Panc1 (cell line): ENCODE results near the gene GATAD2B. TPM values are rescaled to one million over a fixed set of nuclear protein-coding genes. Genes with fewer than 3 reads are reported as not detected.

ENCODE experiments used
- ATAC-seq: fragments of 200-7000 bp; cut with Tn5 transposase; 2 replicates; pipeline ENCODE4 v1.9.1; 2020; ENCODE audit warnings: mild to moderate bottlenecking, moderate library complexity
- BruUV-seq: library from RNA; stranded (reverse); fragments of 400-500 nt; replicated peaks from 2 replicates; lab custom pipeline; 2021; lab: Mats Ljungman, UMichigan
- CTCF ChIA-PET: fragments of 300-600 bp; sonication (Branson Sonifier 250); formaldehyde crosslinking; loops from one replicate; lab custom pipeline; 2022; ENCODE audit warnings: antibody characterized with exemption; lab: Charles Lee
- POLR2A ChIA-PET: fragments of 300-600 bp; sonication (Branson Sonifier 250); formaldehyde crosslinking; loops from one replicate; lab custom pipeline; 2022; ENCODE audit warnings: antibody characterized with exemption; lab: Charles Lee
- DNase-seq: peaks from one replicate; pipeline ENCODE4 v3.0.0-alpha.2; 2010; ENCODE audit warnings: low read depth, low spot score
- H3K27ac ChIP-seq: 2 replicates; pipeline ENCODE4 v1.5.1; 2011; ENCODE audit warnings: mild to moderate bottlenecking, low read length, inconsistent platforms
- H3K27me3 ChIP-seq: fragments of 200-500 bp; sonication (Bioruptor generic); 2 replicates; pipeline ENCODE4 v1.6.0; 2014; ENCODE audit warnings: low read length, inconsistent platforms; ENCODE audit not compliant: control insufficient read depth, insufficient read depth
- H3K36me3 ChIP-seq: fragments of 200-500 bp; sonication (Bioruptor generic); 2 replicates; pipeline ENCODE4 v1.5.1; 2014; ENCODE audit warnings: inconsistent platforms, mild to moderate bottlenecking, low read length, moderate library complexity; ENCODE audit not compliant: control insufficient read depth, insufficient read depth
- H3K4me1 ChIP-seq: 2 replicates; pipeline ENCODE4 v1.5.1; 2011; ENCODE audit warnings: inconsistent platforms, mild to moderate bottlenecking, low read length, moderate library complexity; ENCODE audit not compliant: control insufficient read depth, insufficient read depth
- H3K4me3 ChIP-seq, 2 experiments: 2 replicates each; pipeline ENCODE4 v1.5.1; 2011 to 2012; ENCODE audit warnings: low read depth in 2 of 2, low read length in 2 of 2, mild to moderate bottlenecking in 2 of 2, inconsistent platforms in 1 of 2, moderate library complexity in 1 of 2
- H3K9me3 ChIP-seq: fragments of 200-500 bp; sonication (Bioruptor generic); 2 replicates; pipeline ENCODE4 v1.5.1; 2014; ENCODE audit warnings: low read depth, mild to moderate bottlenecking, inconsistent platforms, low read length, moderate library complexity; ENCODE audit not compliant: control insufficient read depth, insufficient read depth
- CTCF ChIP-seq: fragments of 450-650 bp; IDR thresholded peaks from 2 replicates; pipeline ENCODE4 v1.5.1; 2017; ENCODE audit warnings: mild to moderate bottlenecking
- POLR2AphosphoS5 ChIP-seq: IDR thresholded peaks from 2 replicates; pipeline ENCODE4 v1.6.1; 2012; ENCODE audit warnings: mild to moderate bottlenecking, low read depth, low read length, moderate library complexity
- SIN3A ChIP-seq: IDR thresholded peaks from 2 replicates; pipeline ENCODE4 v1.6.1; 2012; ENCODE audit warnings: low read depth, mild to moderate bottlenecking, low read length, moderate library complexity, borderline replicate concordance; ENCODE audit not compliant: insufficient read depth
- TCF7L2 ChIP-seq: IDR thresholded peaks from 2 replicates; pipeline ENCODE4 v1.6.1; 2011; ENCODE audit warnings: mild to moderate bottlenecking, low read depth, low read length, inconsistent platforms
- in situ Hi-C: cut with HindIII; loops from 2 replicates; pipeline ENCODE4 v1.10.0; 2016; ENCODE audit warnings: low sequenced_read_pairs, low pct_unique_long_range_greater_than_20kb
- intact Hi-C: fragments of 100-400 bp; cut with micrococcal nuclease; formaldehyde crosslinking; loops from one replicate; pipeline ENCODE4 v1.10.0; 2022; ENCODE audit not compliant: unreplicated experiment
- total RNA-seq: library from RNA; stranded (reverse); gene quantifications from one replicate; pipeline ENCODE4 v1.2.1, GENCODE V29; 2021; ENCODE audit not compliant: unreplicated experiment
- TF ChIP-seq, protein P1 (sequence below), 2 experiments: IDR thresholded peaks; 2 replicates each; pipeline ENCODE4 v1.6.1; 2011 to 2012; ENCODE audit warnings: low read depth in 2 of 2, control low read depth in 1 of 2, low read length in 1 of 2, mild to moderate bottlenecking in 1 of 2, moderate library complexity in 1 of 2; ENCODE audit not compliant: insufficient read depth in 1 of 2

Gene GATAD2B
- total RNA-seq, 1 experiment from 2014 or later, result 47.2 TPM

GRCh38 chr1:153939476-153939875, 16.7 kb upstream of the GATAD2B start:
- no TSS peak for BruUV-seq
- ChIA-PET POLR2A (interaction anchor here (0.8 kb wide), 1 partner anchor 16 kb away, joined by 3 read pairs; no protein-coding TSS in a partner anchor), CTCF (no interaction called here)
- Histone ChIP-seq H3K27me3 (no peaks in the 10 kb centered on the region), H3K9me3 (no peaks in the 10 kb centered on the region), H3K27ac (no peak overlapping the region), H3K4me1 (no peaks in the 10 kb centered on the region), H3K36me3 (0 out of 2 replicates have a peak, but pooled peaks cover 6% of the 10 kb centered on the region), H3K4me3 (no peak overlapping the region)
- TF ChIP-seq POLR2AphosphoS5, result no peak
- TF ChIP-seq, protein P1, sequence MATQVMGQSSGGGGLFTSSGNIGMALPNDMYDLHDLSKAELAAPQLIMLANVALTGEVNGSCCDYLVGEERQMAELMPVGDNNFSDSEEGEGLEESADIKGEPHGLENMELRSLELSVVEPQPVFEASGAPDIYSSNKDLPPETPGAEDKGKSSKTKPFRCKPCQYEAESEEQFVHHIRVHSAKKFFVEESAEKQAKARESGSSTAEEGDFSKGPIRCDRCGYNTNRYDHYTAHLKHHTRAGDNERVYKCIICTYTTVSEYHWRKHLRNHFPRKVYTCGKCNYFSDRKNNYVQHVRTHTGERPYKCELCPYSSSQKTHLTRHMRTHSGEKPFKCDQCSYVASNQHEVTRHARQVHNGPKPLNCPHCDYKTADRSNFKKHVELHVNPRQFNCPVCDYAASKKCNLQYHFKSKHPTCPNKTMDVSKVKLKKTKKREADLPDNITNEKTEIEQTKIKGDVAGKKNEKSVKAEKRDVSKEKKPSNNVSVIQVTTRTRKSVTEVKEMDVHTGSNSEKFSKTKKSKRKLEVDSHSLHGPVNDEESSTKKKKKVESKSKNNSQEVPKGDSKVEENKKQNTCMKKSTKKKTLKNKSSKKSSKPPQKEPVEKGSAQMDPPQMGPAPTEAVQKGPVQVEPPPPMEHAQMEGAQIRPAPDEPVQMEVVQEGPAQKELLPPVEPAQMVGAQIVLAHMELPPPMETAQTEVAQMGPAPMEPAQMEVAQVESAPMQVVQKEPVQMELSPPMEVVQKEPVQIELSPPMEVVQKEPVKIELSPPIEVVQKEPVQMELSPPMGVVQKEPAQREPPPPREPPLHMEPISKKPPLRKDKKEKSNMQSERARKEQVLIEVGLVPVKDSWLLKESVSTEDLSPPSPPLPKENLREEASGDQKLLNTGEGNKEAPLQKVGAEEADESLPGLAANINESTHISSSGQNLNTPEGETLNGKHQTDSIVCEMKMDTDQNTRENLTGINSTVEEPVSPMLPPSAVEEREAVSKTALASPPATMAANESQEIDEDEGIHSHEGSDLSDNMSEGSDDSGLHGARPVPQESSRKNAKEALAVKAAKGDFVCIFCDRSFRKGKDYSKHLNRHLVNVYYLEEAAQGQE (IDR thresholded peaks at IDR 0.05; ENCODE audit: insufficient read depth in 1 of 2, low read depth in 2 of 2, low read length in 1 of 2), result no peak
- no peak for TF ChIP-seq TCF7L2
- in situ Hi-C loops, result no loop called here
- DNase-seq (no peak), ATAC-seq (no peak)
- intact Hi-C loops, result no loop called here

DNA sequence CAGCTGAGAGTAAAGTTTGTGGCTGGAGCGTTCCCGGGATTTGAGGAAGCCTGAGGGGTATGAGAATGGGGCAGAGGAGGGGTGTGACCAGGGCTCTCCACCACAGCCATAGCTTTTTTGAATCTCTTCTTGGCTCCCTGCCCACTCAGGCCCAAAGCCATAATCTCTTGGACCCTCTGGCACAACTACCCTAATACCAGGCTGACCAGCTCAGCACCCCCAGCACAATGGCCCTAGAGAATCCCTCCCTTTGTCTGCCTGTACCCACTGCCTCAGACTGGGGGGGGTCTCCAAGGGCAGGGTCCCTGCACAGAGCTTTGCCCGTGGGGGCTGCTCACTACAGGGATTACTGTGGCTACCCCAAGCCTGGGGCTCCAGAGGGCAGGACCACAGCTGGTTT, 16.2 kb upstream of the GATAD2B start:
- H3K36me3 ChIP-seq, result 0 out of 2 replicates have a peak, but pooled peaks cover 6% of the 10 kb centered on the region
- ChIA-PET CTCF (interaction anchor here (0.7 kb wide), 2 partner anchors 19 to 413 kb away, joined by 3 to 6 read pairs; no protein-coding TSS in a partner anchor), POLR2A (no interaction called here)
- in situ Hi-C loops (no loop called here), intact Hi-C loops (no loop called here)
- ATAC-seq (no peak), DNase-seq (no peak)
- no peak overlapping the region for H3K4me3 ChIP-seq
- no peaks in the 10 kb centered on the region for H3K4me1 ChIP-seq
- no peaks in the 10 kb centered on the region for H3K9me3 ChIP-seq
- no TSS peak for BruUV-seq
- H3K27me3 ChIP-seq, result no peaks in the 10 kb centered on the region
- no peak overlapping the region for H3K27ac ChIP-seq
- TF ChIP-seq CTCF (no peak), POLR2AphosphoS5 (no peak), TCF7L2 (no peak), SIN3A (no peak)
- TF ChIP-seq, protein P1 (IDR thresholded peaks at IDR 0.05; ENCODE audit: insufficient read depth in 1 of 2, low read depth in 2 of 2, low read length in 1 of 2), result no peak
